T follicular helper cell (primary cell): ENCODE measurements around the gene IQCK.
"Not testable (repeated sequence)": the region's sequence is repeated elsewhere in the genome, so short reads cannot be mapped to it uniquely, and the experiment has no call there.

ENCODE experiments used
- DNase-seq: peaks from one replicate; pipeline ENCODE4 v3.0.0-alpha.2; 2020; ENCODE audit warnings: low read depth

Gene IQCK

DNA sequence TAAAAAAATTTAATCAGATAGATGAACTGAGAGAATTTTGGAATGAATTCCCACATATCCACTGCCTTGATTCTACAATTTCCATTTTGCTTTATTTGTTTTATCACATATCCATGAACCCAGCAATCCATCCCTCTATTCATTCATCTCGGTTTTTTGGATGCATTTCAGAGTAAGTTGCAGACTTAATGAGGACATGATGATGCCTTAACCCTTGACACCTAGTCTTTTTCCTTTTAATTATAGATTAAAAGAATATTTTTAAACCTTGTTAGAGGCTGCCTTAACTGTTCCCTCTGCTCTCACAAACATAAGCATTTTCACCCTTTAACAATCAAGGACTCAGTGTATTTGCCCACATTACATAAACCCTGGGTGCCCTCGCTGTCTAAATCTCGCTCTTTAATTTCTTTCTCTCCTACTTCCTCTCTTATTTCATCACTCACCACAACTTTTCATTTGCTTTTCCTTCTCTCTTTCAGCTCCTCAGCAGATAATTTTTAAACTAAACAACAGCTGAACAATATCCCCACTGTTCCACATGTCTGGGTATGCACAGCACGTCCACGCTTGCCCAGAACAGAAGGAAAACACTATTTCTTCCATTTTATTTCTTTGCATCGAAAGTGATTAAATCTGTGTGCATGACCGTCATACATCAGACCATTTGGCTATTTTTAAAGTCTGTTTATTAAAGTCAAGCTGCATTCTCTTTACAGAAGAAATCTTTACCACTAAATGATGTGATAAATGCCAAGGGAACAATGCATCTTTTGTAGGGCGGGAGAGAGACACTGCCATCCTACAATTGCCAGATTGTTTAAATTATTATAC is 39.9 kb downstream of the IQCK start:
- DNase-seq, result no peak

GRCh38 chr16:19760356-19761060 is 42.4 kb downstream of the IQCK start:
- DNase-seq, result no peak

DNA sequence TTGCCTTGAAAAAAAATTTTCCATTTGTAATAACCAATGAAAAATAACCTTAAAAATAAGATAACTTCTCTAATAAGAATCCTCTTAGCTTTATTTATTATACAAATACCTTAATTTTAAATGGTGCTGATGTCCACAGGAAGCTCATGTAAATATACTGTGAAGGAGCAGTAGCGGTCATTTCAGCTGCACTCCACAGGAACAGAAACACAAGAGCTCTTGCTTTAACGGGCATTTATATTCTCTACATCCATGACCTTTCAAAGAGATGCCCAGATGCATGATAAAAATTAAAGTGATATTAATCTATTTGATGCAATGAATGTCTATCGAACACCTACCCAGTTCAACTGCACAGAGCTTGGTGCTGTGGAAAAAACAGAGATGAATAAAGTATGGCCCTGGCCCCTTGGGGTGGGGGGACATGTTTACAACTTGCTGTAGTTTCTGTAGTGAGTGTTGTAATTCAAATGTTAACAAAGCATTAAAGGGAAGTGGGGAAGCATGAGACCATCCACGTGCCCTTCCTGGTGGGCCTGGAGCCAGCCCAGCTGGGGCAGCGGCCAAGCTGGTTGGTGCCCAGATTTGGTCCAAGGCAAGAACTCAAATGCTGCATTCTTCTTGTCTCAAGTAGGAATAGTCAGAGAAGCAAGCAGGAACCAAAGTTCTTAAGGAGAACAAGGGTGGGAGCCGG is 47.9 kb downstream of the IQCK start:
- DNase-seq, result no peak

- no peak for DNase-seq
Measured at GRCh38 chr16:19766554-19766884, 48.4 kb downstream of the IQCK start.

DNA sequence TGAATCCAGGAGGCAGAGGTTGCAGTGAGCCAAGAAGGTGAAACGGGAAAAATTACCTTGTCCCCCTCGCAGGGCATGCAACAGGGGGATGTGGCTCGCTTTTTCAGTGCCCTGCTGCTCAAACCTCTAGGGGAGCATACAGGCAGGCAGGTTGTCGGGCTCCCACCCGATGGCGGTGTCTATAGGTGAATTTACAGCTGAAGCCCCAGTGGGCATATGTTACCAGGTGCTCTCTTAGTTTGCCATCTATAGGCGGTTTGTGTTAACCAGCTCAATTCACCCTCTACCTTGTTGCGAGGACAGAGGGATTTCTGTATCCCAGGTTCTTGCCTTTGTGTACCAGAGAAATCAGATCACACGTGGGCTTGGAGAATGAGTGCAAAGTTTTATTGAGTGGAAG is 48.9 kb downstream of the IQCK start:
- DNase-seq, result no peak

- DNase-seq, result no peak
Measured at GRCh38 chr16:19767497-19767896, 49.4 kb downstream of the IQCK start.

GRCh38 chr16:19769239-19769638 is 51.2 kb downstream of the IQCK start:
- DNase-seq, result no peak

GRCh38 chr16:19771040-19771439 is 53.0 kb downstream of the IQCK start:
- DNase-seq, result no peak

DNA sequence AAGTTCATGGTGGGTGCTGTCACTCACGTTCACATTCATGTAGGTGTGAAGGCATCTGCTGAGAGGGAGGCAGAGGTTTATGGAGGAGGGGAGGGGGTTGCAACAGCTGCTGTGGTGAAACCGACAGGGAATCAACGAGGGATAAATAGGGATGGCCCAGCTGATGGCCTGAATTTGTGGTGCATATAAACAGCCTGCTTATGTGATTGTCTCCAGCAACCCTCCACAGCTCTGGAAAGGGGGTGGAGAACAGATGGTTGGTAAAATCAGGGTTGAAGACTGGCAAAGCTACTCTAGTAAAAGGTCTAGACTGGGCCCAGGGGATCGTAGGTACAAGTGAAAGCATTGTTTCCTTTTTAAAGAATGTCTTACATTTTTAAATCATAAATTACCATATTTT is 53.7 kb downstream of the IQCK start:
- no peak for DNase-seq

- DNase-seq, result no peak
Measured at GRCh38 chr16:19774024-19774423, 56.0 kb downstream of the IQCK start.

GRCh38 chr16:19776147-19776546 is 58.1 kb downstream of the IQCK start:
- DNase-seq, result no peak

GRCh38 chr16:19776565-19776964 is 58.5 kb downstream of the IQCK start:
- DNase-seq, result no peak

DNA sequence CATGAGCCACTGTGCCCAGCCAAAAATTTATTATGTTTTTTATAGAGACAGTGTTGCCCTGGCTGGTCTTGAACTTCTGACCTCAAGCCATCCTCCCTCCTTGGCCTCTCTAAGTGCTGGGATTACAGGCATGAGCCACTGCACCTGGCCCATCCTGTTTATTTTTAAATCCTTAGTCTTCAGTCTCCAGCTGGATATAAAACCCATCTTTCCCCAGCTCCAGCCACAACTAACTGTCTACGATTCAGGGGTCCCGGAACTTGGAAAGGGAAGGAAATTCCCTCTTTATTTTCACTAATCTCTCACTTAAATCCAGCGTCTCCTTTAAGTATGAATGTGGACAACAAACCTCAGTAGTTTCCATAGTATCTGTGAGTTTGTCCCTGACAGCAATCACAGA is 62.2 kb downstream of the IQCK start:
- DNase-seq, result no peak

GRCh38 chr16:19781226-19781625 is 63.2 kb downstream of the IQCK start:
- no peak for DNase-seq

- DNase-seq, result no peak
Measured at GRCh38 chr16:19783363-19784182, 65.5 kb downstream of the IQCK start.

GRCh38 chr16:19784183-19784736 is 66.2 kb downstream of the IQCK start:
- DNase-seq, result no peak

GRCh38 chr16:19785081-19785480 is 67.0 kb downstream of the IQCK start:
- DNase-seq, result no peak

- no peak for DNase-seq
Measured at GRCh38 chr16:19785512-19786130, 67.5 kb downstream of the IQCK start.

DNA sequence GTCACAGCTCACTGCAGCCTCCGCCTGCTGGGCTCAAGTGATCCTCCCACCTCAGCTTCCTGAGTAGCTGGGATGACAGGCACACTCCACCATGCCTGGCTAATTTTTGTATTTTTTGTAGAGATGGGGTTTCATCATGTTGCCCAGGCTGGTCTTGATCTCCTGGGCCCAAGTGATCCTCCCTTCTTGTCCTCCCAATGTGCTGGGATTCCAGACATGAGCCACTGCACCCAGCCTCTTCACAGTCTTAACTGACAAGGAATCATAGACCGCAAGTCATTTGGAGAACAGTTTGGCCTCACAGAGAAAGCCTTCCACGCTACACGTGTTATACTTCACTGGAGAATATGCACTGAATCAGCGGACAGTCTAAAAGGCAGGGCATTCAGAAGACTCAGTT is 83.3 kb downstream of the IQCK start:
- not testable (repeated sequence) for DNase-seq

GRCh38 chr16:19801824-19802223 is 83.8 kb downstream of the IQCK start:
- not testable (repeated sequence) for DNase-seq

DNA sequence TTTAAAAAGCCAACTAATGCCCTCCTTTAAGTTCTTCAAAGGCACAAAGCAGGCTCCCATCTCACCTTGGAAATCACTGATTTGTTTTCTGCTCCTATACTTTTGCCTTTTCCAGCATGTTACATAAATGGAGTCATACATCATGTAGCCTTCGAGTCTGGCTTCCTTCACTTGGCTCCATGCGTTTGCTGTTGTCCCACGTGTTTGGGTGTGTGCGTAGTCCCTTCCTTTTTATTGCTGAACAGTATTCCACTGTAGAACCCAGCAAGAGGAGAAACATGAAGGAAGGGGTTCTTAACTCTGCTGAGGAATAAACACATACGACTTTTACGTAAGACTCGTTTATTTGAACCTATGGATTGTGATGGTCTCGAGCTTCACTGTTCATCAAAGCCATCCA is 84.5 kb downstream of the IQCK start:
- no peak for DNase-seq
